Measurements from ENCODE around the gene TMC7. TPM values are rescaled to one million over a fixed set of nuclear protein-coding genes. Genes with fewer than 3 reads are reported as not detected.

The TMC7 gene
- total and polyA plus RNA-seq, 2 of the 13 experiments (the other 11 are each of a cell fraction or from before 2014, with no cell fraction given) = 1.2 to 5.1 TPM

DNA sequence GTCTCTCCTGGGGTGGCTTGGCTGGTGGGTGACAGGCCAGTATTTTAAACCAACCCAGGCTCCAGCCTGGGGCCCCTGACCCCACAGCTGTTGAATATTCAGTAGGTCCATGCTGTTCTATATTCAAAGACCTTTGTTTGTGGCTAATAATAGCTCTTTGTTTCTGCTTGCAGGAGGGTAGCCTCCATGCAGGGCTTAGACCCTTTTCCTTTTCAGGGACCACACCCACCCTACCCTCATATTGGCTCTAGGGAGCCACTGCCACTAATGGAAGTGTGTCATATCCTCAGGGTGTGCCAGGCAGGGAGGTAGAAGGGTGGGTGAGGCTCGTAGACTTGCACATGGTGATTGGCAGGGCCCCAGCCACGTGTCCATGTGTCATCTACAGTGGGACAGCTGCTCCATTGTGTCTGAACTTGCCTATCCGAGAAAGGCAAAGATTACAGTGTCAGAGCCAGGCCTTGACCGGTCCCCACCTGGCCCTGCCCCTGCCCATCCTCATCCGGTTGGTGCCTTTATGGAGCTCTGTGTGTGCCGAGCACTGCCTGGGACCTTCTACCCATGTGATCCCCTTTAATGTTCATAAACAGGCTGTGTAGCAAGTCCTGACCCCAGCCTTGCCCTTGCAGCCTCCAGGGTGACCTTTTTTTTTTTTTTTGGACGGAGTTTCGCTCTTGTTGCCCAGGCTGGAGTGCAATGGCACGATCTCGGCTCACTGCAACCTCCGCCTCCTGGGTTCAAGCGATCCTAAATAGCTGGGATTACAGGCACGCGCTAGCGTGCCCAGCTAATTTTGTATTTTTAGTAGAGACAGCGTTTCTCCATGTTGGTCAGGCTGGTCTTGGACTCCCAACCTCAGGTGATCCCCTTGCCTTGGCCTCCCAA is 22.1 kb downstream of the TMC7 start (continued):
- TF ChIP-seq ZNF713 (CRISPR knock-in tag; IDR thresholded peaks at IDR 0.05) (no peak; the same call in 1 of the 2 replicates), ZBTB7B (CRISPR knock-in tag; IDR thresholded peaks at IDR 0.05) (peak; percentile 55; the same call in 1 of the 2 replicates), CHD4 (IDR thresholded peaks at IDR 0.05; ENCODE audit: borderline replicate concordance, low read length) (peak; percentile 76; the same call in 1 of the 2 replicates), JARID2 (CRISPR knock-in tag; IDR thresholded peaks at IDR 0.05; ENCODE audit: insufficient replicate concordance) (no peak), DPF2 (CRISPR knock-in tag; IDR thresholded peaks at IDR 0.05; ENCODE audit: borderline replicate concordance, low read depth) (peak; percentile 74), RXRA (CRISPR knock-in tag; IDR thresholded peaks at IDR 0.05) (peak; percentile 97), TCF12 (IDR thresholded peaks at IDR 0.05) (no peak), TCF12 (CRISPR knock-in tag; IDR thresholded peaks at IDR 0.05) (peak; percentile 71), ZNF7 (CRISPR knock-in tag; IDR thresholded peaks at IDR 0.05) (peak; percentile 49; the same call in 1 of the 2 replicates), BCL6 (CRISPR knock-in tag; IDR thresholded peaks at IDR 0.05) (peak; percentile 91), SSRP1 (CRISPR knock-in tag; IDR thresholded peaks at IDR 0.05) (no peak; the same call in 1 of the 2 replicates), ZNF431 (CRISPR knock-in tag; IDR thresholded peaks at IDR 0.05; ENCODE audit: borderline replicate concordance, low read depth) (peak; percentile 72; the same call in 1 of the 2 replicates), KLF9 (CRISPR knock-in tag; IDR thresholded peaks at IDR 0.05; ENCODE audit: low read depth) (peak; percentile 72; the same call in 1 of the 2 replicates), CBX5 (CRISPR knock-in tag; IDR thresholded peaks at IDR 0.05; ENCODE audit: borderline replicate concordance) (peak; percentile 83; the same call in 1 of the 2 replicates), ZNF292 (CRISPR knock-in tag; IDR thresholded peaks at IDR 0.05; ENCODE audit: borderline replicate concordance, low read depth) (peak; percentile 85), CTCF (CRISPR knock-in tag; IDR thresholded peaks at IDR 0.05) (peak; percentile 26), ATF7-NPFF (CRISPR knock-in tag; IDR thresholded peaks at IDR 0.05; ENCODE audit: low read depth) (0 out of 2 replicates have a peak, but pooled peaks have one; percentile 28), ZNF672 (CRISPR knock-in tag; IDR thresholded peaks at IDR 0.05) (no peak)
- TF ChIP-seq, protein P1, sequence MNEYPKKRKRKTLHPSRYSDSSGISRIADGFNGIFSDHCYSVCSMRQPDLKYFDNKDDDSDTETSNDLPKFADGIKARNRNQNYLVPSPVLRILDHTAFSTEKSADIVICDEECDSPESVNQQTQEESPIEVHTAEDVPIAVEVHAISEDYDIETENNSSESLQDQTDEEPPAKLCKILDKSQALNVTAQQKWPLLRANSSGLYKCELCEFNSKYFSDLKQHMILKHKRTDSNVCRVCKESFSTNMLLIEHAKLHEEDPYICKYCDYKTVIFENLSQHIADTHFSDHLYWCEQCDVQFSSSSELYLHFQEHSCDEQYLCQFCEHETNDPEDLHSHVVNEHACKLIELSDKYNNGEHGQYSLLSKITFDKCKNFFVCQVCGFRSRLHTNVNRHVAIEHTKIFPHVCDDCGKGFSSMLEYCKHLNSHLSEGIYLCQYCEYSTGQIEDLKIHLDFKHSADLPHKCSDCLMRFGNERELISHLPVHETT (CRISPR knock-in tag; conservative IDR thresholded peaks at IDR 0.05) = 0 out of 2 replicates have a peak, but pooled peaks have one; percentile 53
- TF ChIP-seq, protein P2, sequence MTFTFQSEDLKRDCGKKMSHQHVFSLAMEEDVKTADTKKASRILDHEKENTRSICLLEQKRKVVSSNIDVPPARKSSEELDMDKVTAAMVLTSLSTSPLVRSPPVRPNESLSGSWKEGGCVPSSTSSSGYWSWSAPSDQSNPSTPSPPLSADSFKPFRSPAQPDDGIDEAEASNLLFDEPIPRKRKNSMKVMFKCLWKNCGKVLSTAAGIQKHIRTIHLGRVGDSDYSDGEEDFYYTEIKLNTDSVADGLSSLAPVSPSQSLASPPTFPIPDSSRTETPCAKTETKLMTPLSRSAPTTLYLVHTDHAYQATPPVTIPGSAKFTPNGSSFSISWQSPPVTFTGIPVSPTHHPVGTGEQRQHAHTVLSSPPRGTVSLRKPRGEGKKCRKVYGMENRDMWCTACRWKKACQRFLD (CRISPR knock-in tag; IDR thresholded peaks at IDR 0.05; ENCODE audit: borderline replicate concordance) = no peak
- TF ChIP-seq, protein P3, sequence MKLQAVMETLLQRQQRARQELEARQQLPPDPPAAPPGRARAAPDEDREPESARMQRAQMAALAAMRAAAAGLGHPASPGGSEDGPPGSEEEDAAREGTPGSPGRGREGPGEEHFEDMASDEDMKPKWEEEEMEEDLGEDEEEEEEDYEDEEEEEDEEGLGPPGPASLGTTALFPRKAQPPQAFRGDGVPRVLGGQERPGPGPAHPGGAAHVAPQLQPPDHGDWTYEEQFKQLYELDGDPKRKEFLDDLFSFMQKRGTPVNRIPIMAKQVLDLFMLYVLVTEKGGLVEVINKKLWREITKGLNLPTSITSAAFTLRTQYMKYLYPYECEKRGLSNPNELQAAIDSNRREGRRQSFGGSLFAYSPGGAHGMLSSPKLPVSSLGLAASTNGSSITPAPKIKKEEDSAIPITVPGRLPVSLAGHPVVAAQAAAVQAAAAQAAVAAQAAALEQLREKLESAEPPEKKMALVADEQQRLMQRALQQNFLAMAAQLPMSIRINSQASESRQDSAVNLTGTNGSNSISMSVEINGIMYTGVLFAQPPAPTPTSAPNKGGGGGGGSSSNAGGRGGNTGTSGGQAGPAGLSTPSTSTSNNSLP (IDR thresholded peaks at IDR 0.05; ENCODE audit: low read depth, low read length) = peak; percentile 17; the same call in 1 of the 2 replicates
- TF ChIP-seq, protein P4, sequence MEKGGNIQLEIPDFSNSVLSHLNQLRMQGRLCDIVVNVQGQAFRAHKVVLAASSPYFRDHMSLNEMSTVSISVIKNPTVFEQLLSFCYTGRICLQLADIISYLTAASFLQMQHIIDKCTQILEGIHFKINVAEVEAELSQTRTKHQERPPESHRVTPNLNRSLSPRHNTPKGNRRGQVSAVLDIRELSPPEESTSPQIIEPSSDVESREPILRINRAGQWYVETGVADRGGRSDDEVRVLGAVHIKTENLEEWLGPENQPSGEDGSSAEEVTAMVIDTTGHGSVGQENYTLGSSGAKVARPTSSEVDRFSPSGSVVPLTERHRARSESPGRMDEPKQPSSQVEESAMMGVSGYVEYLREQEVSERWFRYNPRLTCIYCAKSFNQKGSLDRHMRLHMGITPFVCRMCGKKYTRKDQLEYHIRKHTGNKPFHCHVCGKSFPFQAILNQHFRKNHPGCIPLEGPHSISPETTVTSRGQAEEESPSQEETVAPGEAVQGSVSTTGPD (CRISPR knock-in tag; IDR thresholded peaks at IDR 0.05) = peak; percentile 78; the same call in 1 of the 2 replicates
